ENCODE data around the gene MAJIN.
"Not testable (repeated sequence)": the region's sequence is repeated elsewhere in the genome, so short reads cannot be mapped to it uniquely, and the experiment has no call there.

The MAJIN gene

DNA sequence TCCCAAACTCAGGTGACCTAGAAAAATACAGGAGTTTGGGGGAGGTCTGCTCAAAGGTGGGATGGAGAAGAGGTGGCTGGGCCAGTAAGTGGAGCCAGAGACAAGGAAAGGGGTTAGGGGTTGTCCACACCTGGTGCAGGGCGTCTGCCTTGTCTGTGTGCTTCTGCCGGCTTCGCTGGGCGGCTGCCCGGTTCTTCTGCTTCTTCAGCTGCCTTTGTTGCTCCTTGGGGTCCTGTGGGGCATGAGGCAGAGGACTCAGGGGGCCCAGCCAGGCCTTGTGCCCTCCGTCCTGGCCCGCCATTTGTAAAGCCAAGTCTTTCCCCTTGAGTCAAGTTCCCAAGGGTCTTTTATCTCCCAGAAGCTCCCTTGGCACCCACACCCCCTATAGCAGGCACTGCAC lies 22.4 kb upstream of the MAJIN start:
- H3K4me3 ChIP-seq (ENCODE audit: low read depth, low read length), result no peak overlapping the region
- TF ChIP-seq, protein P1, sequence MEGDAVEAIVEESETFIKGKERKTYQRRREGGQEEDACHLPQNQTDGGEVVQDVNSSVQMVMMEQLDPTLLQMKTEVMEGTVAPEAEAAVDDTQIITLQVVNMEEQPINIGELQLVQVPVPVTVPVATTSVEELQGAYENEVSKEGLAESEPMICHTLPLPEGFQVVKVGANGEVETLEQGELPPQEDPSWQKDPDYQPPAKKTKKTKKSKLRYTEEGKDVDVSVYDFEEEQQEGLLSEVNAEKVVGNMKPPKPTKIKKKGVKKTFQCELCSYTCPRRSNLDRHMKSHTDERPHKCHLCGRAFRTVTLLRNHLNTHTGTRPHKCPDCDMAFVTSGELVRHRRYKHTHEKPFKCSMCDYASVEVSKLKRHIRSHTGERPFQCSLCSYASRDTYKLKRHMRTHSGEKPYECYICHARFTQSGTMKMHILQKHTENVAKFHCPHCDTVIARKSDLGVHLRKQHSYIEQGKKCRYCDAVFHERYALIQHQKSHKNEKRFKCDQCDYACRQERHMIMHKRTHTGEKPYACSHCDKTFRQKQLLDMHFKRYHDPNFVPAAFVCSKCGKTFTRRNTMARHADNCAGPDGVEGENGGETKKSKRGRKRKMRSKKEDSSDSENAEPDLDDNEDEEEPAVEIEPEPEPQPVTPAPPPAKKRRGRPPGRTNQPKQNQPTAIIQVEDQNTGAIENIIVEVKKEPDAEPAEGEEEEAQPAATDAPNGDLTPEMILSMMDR (IDR thresholded peaks at IDR 0.05; ENCODE audit: low read depth, low read length), result no peak
- in situ Hi-C loops (cut with HindIII; ENCODE audit: low sequenced_read_pairs), result no loop called here
- DNase-seq (ENCODE audit: low read depth, low spot score), result no peak

DNA sequence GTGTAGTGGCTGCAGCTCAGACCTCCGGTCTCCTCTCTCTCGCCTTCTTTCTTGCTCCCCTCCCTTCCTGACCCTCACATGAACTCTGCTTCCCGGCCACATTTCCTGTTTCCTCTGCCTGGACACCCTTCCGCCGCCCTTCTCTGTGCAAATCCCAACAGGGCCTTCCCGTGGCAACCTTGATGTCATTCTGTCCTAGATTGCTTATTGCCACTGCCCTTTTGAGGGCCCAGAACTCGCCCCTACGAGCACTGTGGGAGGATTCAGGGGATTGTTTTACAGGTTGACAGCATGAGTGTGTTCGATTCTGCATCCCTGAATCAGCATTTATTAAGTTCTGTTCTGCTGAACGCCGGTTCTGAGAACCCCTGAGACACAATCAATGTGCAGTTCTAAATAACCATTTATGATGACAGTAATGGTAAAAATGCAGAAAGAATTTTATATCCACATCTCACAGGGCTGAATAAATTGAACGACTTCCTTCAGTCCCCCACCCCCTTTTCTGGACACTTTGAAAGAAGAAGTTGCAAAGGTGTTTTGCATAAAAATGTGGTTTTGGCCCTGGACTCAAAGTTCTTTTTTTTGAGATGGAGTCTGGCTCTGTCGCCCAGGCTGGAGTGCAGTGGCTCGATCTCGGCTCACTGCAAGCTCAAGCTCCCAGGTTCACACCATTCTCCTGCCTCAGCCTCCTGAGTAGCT lies 18.5 kb upstream of the MAJIN start:
- H3K4me3 ChIP-seq (ENCODE audit: low read depth, low read length), result no peak overlapping the region
- in situ Hi-C loops (cut with HindIII; ENCODE audit: low sequenced_read_pairs), result no loop called here
- no peak for DNase-seq (ENCODE audit: low read depth, low spot score)
- TF ChIP-seq, protein P1 (IDR thresholded peaks at IDR 0.05; ENCODE audit: low read depth, low read length), result no peak

DNA sequence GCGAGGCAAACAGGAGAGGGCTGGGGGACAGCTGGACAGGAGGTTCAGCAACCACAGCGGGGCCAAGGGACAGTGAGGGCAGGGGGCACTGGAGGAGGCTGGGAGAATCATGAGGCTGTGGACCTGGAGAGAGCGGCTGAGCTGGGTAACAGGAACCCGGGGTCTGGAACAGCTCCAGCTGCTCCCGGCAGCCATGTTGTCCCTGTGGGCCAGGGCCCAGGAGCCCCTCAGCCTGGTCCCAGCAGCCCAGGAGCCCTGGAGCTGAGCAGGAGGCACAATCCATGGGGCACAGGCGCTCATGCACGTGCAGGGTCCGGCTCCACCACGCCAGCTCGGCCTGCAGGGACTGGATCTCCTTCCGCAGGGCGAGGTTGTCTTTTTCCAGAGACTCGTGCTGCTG lies 17.5 kb upstream of the MAJIN start:
- in situ Hi-C loops (cut with HindIII; ENCODE audit: low sequenced_read_pairs), result no loop called here
- TF ChIP-seq, protein P1 (IDR thresholded peaks at IDR 0.05; ENCODE audit: low read depth, low read length), result no peak
- H3K4me3 ChIP-seq (ENCODE audit: low read depth, low read length), result no peak overlapping the region
- DNase-seq (ENCODE audit: low read depth, low spot score), result no peak

DNA sequence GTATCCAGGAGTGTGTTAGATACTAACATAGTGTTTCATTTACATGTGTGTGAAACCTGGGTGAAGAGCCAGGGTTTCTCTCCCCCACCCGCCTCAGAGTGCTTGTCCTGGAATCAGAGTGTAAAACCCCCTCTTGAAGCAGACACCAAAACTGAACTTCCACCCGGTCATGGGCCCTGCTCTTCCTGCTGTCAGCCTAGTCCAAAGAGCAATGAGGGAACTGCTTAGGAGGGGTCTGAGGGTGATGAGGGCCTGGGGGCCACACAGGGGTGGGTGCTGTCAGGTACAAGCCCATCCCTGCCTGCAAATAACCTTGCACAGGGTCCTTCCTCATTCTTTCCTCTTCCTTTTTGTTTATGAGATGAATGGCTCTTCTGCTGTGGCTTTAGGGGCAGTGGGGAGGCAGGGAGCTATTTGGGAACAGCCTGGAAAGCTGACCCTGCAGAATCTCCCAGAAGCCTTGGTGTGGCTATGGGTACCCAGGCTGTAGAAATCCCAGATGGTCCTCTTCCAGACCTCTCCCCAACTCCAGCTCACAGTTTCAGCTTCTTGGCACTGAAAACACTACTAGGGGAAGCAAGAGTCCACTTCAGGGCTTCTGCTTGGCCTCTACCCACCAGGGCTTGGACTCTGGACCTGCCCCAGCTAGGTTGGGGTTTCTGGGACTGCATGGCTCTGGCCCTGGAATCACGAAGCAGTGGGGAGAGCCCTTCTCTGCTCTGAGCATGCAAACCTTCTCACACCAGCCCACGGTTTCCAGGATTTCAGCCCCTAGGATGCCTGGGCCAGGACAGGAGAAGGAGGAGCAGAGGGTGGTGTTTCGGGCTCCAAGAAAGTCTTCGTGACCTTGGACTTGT lies 16.3 kb upstream of the MAJIN start:
- TF ChIP-seq, protein P1 (IDR thresholded peaks at IDR 0.05; ENCODE audit: low read depth, low read length), result no peak
- DNase-seq (ENCODE audit: low read depth, low spot score), result no peak
- no peak overlapping the region for H3K4me3 ChIP-seq (ENCODE audit: low read depth, low read length)
- in situ Hi-C loops (cut with HindIII; ENCODE audit: low sequenced_read_pairs), result no loop called here

DNA sequence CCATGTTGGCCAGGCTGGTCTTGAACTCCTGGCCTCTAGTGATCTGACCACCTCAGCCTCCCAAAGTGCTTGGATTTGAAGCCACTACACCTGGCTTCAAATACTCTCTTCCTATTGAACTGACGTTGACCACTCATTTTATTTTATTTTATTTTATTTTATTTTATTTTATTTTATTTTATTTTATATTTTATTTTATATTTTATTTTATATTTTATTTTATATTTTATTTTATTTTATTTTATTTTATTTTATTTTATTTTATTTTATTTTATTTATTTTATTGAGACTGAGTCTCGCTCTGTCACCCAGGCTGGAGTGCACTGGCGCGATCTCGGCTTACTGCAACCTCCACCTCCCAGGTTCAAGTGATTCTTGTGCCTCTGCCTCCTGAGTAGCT lies 11.4 kb upstream of the MAJIN start:
- H3K4me3 ChIP-seq (ENCODE audit: low read depth, low read length); DNase-seq (ENCODE audit: low read depth, low spot score); in situ Hi-C loops (cut with HindIII; ENCODE audit: low sequenced_read_pairs): not testable (repeated sequence)

DNA sequence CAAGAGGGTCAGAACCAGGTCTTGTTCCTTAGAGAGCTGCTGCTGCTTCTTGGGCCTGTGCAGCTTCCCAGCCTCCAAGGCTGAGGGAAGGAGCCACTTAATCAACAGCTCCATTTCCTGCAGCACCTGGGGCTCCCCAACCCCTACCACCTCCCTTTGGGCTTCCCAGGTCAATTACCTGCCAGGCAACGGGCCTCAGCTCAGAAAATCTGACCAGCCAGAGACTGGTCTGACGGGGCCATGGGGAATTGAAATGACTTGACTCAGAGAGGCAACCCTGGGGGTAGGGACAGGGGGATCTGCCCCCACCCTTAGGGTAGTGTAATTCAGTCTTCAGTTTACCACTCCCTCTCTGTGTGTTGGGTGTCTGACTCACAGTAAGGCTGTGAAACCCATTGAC lies 4.7 kb upstream of the MAJIN start:
- DNase-seq (ENCODE audit: low read depth, low spot score), result no peak
- in situ Hi-C loops (cut with HindIII; ENCODE audit: low sequenced_read_pairs), result no loop called here
- TF ChIP-seq, protein P1 (IDR thresholded peaks at IDR 0.05; ENCODE audit: low read depth, low read length), result no peak
- H3K4me3 ChIP-seq (ENCODE audit: low read depth, low read length), result no peak overlapping the region

DNA sequence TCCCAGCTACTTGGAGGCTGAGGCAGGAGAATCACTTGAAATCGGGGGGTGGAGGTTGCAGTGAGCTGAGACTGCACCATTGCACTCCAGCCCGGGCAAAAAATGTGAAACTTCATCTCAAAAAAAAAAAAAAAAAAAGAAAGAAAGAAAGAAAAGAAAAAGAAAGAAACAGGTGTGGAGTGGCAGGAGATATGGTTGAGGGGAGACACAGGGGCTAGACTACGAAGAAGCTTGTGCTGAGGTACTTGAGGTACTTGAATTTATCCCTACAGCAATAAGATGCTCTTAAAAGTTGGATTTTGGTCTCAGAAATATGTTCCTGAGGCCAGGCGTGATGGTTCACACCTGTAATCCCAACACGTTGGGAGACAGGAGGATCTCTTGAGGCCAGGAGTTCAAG lies 2.2 kb upstream of the MAJIN start:
- no peak for DNase-seq (ENCODE audit: low read depth, low spot score)
- H3K4me3 ChIP-seq (ENCODE audit: low read depth, low read length), result no peak overlapping the region
- TF ChIP-seq, protein P1 (IDR thresholded peaks at IDR 0.05; ENCODE audit: low read depth, low read length), result no peak
- in situ Hi-C loops (cut with HindIII; ENCODE audit: low sequenced_read_pairs), result no loop called here

All from astrocyte of the spinal cord (primary cell).